Activated CD8-positive, alpha-beta T cell treated with anti-CD3 and anti-CD28 coated beads for 36 hours (primary cell): ENCODE results near the gene OTX2. TPM values are rescaled to one million over a fixed set of nuclear protein-coding genes. Genes with fewer than 3 reads are reported as not detected.

Experiments used
- ATAC-seq: fragments of 200-7000 bp; cut with Tn5 transposase; one replicate; pipeline ENCODE4 v1.10.0; 2021; ENCODE audit warnings: mild to moderate bottlenecking, moderate library complexity
- CTCF ChIA-PET: fragments of 350-600 bp; sonication (Branson Sonifier 250); formaldehyde crosslinking; loops from one replicate; lab custom pipeline; 2021; ENCODE audit warnings: antibody characterized with exemption; lab: Charles Lee
- POLR2A ChIA-PET: fragments of 350-600 bp; sonication (Branson Sonifier 250); formaldehyde crosslinking; loops from one replicate; lab custom pipeline; 2021; ENCODE audit warnings: antibody characterized with exemption; lab: Charles Lee
- DNase-seq: peaks from one replicate; pipeline ENCODE4 v3.0.0-alpha.2; 2020
- H3K27ac Mint-ChIP-seq: one replicate; pipeline ENCODE4 v1.8.0; 2021; ENCODE audit warnings: mild to moderate bottlenecking, mixed read lengths
- H3K27me3 Mint-ChIP-seq: one replicate; pipeline ENCODE4 v1.8.0; 2021; ENCODE audit warnings: mixed read lengths
- H3K36me3 Mint-ChIP-seq: one replicate; pipeline ENCODE4 v1.8.0; 2021; ENCODE audit warnings: low read depth, mixed read lengths
- H3K4me1 Mint-ChIP-seq: one replicate; pipeline ENCODE4 v1.8.0; 2021; ENCODE audit warnings: low read depth, mixed read lengths
- H3K4me3 Mint-ChIP-seq: one replicate; pipeline ENCODE4 v1.8.0; 2021; ENCODE audit warnings: mild to moderate bottlenecking, moderate library complexity, mixed read lengths
- H3K9me3 Mint-ChIP-seq: one replicate; pipeline ENCODE4 v1.8.0; 2021; ENCODE audit warnings: mixed read lengths
- intact Hi-C: fragments of 100-400 bp; cut with micrococcal nuclease; formaldehyde crosslinking; loops from one replicate; pipeline ENCODE4 v1.10.0; 2022
- total RNA-seq, 2 experiments: library from RNA; stranded (reverse); gene quantifications; one replicate each; pipeline ENCODE4 v1.2.3, GENCODE V29; 2021
- TF ChIP-seq, protein P1 (sequence below): fragments of 200-600 bp; IDR thresholded peaks from one replicate; pipeline ENCODE4 v1.8.0; 2022; ENCODE audit warnings: antibody characterized with exemption, mild to moderate bottlenecking

OTX2 gene
- total RNA-seq, 2 experiments from 2014 or later = not detected

DNA sequence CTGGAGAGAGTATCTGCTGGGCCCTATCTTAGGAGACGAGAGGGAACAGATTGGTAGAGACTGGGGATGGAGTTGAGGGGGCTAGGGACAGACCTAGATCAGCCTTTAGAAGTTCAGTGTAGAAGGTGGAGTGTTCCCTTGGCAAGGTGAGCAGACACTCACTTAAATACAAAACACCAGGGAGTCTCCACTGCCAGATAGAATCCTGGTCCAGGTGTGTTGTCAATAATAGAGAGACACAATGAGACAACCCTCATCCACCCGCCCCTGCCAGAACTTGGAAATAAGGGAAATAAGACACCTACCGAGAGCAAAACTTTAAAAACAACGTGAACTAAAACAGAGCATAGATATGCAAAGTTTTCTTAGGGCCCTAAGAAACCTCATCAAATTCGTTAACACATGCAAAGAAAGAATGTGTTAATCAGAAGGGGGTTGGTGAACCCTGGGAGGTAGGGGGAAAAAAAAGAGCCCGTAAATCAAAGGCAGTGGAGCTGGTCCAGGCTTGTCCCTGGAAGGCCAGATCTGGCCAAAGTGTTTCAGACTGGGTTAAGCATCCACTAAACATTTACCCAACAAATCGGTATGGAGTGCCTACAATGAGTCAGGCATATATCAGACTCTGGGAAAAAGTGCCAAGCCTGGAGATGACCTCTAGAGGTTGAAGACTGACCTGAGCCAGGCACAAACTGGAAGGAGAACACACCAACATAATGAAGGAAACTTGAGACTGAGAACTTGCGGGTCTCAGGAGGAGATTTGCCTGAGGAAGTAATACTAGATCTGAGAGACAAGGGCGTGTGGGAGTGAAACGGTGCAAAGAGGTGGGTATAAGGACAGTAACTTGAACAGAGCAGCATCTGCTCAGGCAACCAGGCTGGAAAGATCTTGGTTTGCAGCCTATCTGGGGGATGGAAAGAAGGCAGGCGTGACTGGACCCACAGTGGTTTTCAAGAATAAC is 37.0 kb upstream of the OTX2 start:
- ChIA-PET CTCF (no interaction called here), POLR2A (no interaction called here)
- ATAC-seq = no peak
- H3K9me3 Mint-ChIP-seq = no peaks in the 10 kb centered on the region
- no peak overlapping the region for H3K4me3 Mint-ChIP-seq
- no peak for DNase-seq
- intact Hi-C loops = no loop called here
- no peaks in the 10 kb centered on the region for H3K4me1 Mint-ChIP-seq
- TF ChIP-seq, protein P1, sequence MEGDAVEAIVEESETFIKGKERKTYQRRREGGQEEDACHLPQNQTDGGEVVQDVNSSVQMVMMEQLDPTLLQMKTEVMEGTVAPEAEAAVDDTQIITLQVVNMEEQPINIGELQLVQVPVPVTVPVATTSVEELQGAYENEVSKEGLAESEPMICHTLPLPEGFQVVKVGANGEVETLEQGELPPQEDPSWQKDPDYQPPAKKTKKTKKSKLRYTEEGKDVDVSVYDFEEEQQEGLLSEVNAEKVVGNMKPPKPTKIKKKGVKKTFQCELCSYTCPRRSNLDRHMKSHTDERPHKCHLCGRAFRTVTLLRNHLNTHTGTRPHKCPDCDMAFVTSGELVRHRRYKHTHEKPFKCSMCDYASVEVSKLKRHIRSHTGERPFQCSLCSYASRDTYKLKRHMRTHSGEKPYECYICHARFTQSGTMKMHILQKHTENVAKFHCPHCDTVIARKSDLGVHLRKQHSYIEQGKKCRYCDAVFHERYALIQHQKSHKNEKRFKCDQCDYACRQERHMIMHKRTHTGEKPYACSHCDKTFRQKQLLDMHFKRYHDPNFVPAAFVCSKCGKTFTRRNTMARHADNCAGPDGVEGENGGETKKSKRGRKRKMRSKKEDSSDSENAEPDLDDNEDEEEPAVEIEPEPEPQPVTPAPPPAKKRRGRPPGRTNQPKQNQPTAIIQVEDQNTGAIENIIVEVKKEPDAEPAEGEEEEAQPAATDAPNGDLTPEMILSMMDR = no peak
- H3K27me3 Mint-ChIP-seq = peaks cover 27% of the 10 kb centered on the region
- no peak overlapping the region for H3K27ac Mint-ChIP-seq
- no peaks in the 10 kb centered on the region for H3K36me3 Mint-ChIP-seq

DNA sequence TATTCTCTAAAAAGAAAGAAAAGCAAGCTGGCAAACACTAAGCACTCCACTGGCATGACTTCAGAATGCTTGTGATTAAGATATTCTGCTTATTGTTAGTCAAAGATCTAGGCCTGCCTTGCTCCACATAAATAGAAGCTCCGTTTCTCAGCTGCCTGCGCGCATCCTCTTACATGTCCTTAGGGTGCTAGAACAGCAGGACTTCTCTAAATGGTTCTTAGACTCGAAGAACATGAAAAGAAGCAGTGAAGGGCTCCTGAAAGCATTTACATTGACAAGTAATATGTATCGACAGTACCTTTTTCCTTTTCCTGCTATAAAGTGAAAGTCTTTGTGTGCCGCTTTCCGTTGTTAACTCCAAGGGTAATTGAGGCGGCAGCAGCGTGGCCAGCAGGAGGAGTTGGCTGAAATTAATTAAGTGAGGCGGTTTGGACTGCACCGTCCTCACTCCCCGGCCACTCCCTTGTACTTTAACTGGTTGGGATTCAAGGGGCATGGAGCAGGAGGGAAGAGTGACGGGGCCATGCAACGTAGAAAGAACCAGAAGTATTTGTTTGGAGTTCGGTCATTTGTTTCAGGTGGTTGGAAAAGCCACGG is 34.2 kb upstream of the OTX2 start:
- no peaks in the 10 kb centered on the region for H3K36me3 Mint-ChIP-seq
- ChIA-PET POLR2A (no interaction called here), CTCF (no interaction called here)
- H3K27ac Mint-ChIP-seq = no peak overlapping the region
- H3K9me3 Mint-ChIP-seq = no peaks in the 10 kb centered on the region
- TF ChIP-seq, protein P1 = no peak
- no peak for DNase-seq
- no peaks in the 10 kb centered on the region for H3K4me1 Mint-ChIP-seq
- H3K4me3 Mint-ChIP-seq = no peak overlapping the region
- no peak for ATAC-seq
- intact Hi-C loops = no loop called here
- H3K27me3 Mint-ChIP-seq = peaks cover 24% of the 10 kb centered on the region

DNA sequence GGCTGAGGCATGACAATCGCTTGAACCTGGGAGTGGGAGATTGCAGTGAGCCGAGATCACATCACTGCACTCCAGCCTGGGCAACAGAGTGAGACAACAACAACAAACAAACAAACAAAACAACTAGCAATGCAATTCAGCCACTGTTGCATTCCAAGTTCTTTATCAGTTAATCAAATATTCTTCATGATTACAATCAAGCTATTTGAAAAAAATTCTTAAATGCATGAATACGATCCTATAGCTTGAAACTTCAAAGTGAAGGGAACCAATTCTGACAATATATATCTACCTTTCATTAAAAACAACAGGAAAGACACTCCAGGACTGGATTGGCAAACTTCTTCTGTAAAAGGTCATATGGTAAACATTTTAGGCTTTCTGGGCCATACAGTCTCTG is 31.3 kb upstream of the OTX2 start:
- Mint-ChIP-seq H3K9me3 (no peaks in the 10 kb centered on the region), H3K4me1 (no peaks in the 10 kb centered on the region), H3K27ac (no peak overlapping the region), H3K4me3 (no peak overlapping the region), H3K27me3 (peaks cover 12% of the 10 kb centered on the region), H3K36me3 (no peaks in the 10 kb centered on the region)
- ChIA-PET CTCF (no interaction called here), POLR2A (no interaction called here)
- intact Hi-C loops = no loop called here
- TF ChIP-seq, protein P1 = no peak
- DNase-seq (no peak), ATAC-seq (no peak)

DNA sequence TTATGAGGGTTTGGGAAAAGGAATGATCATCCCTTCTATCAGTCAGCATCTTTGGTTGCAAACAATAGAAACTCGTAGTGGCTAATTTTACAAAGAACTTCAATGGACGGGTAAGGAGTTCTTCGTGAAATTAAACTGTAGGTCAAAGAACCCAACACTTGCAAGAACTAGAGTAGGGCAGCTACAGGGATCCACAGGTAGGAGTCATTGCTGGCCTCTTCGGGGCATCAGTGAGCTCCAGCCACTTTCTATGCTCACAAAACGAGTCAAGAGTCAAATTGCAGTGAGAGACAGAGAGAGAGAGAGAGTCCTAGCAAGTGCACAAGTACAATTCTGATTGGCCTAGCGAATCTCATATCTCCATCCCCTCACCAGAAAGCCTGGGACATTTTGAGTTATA is 29.9 kb upstream of the OTX2 start:
- no peak overlapping the region for H3K4me3 Mint-ChIP-seq
- no peaks in the 10 kb centered on the region for H3K4me1 Mint-ChIP-seq
- H3K27me3 Mint-ChIP-seq = peaks cover 7% of the 10 kb centered on the region
- no peak overlapping the region for H3K27ac Mint-ChIP-seq
- intact Hi-C loops = no loop called here
- CTCF ChIA-PET = no interaction called here
- DNase-seq (no peak), ATAC-seq (no peak)
- POLR2A ChIA-PET = no interaction called here
- H3K9me3 Mint-ChIP-seq = no peaks in the 10 kb centered on the region
- TF ChIP-seq, protein P1 = no peak
- no peaks in the 10 kb centered on the region for H3K36me3 Mint-ChIP-seq

DNA sequence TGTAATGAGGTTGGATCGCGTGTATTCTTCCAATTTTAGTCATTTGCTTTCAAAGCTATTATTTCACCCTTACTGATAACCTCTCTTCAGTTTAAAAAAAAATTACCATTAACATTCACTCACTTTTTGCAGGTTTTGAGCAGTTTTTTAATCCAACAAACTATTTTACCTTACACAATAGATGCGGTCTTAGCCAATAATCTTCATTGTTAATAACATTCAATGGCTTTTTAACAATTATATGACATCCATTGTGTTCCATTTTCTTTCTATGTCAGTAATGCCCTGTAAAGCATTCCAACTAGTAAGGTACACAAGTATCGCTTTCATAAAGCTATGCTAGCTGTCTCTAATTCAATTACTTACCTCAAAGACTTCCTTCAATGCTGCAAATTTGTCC is 18.9 kb upstream of the OTX2 start:
- DNase-seq = no peak
- TF ChIP-seq, protein P1 = no peak
- intact Hi-C loops = no loop called here
- Mint-ChIP-seq H3K9me3 (no peaks in the 10 kb centered on the region), H3K4me1 (no peaks in the 10 kb centered on the region), H3K36me3 (no peaks in the 10 kb centered on the region), H3K4me3 (no peak overlapping the region), H3K27me3 (peaks cover 9% of the 10 kb centered on the region), H3K27ac (no peak overlapping the region)
- no peak for ATAC-seq
- ChIA-PET POLR2A (no interaction called here), CTCF (no interaction called here)
